K562 (cell line): Measurements from ENCODE around the gene TFB2M. TPM values are rescaled to one million over a fixed set of nuclear protein-coding genes. Genes with fewer than 3 reads are reported as not detected.

Source experiments
- ARID4B ChIP-seq: sonication (generic); formaldehyde crosslinking; IDR thresholded peaks from 2 replicates; pipeline ENCODE4 v1.8.0; 2022; ENCODE audit warnings: mild to moderate bottlenecking, missing genetic modification reagents
- FOXK2 ChIP-seq, 2 experiments: fragments of 450-650 bp; IDR thresholded peaks in 1 of 2; conservative IDR thresholded peaks in 1 of 2; 2 replicates each; pipeline ENCODE4 v1.6.1; 2016; ENCODE audit warnings: low read depth in 2 of 2, mild to moderate bottlenecking in 1 of 2
- MGA ChIP-seq: fragments of 450-650 bp; IDR thresholded peaks from 2 replicates; pipeline ENCODE4 v1.6.1; 2016; ENCODE audit warnings: mild to moderate bottlenecking, moderate library complexity
- polyA plus RNA-seq, 8 experiments: library from polyadenylated mRNA; depleted of rRNA in 4 of 8; stranded (reverse) in 5 of 8; unstranded in 3 of 8; fragments of >200 nt; fragmentation: Nextera tagmentation in 2 of 8; fragmentation: Illumina TruSeq in 1 of 8; extraction: Ambion mirVana in 2 of 8; extraction: Trizol in 1 of 8; gene quantifications; 2 replicates each; pipeline versions ENCODE4 v1.2.1 to v1.2.3, GENCODE V29; 2011 to 2014; ENCODE audit warnings: inconsistent platforms in 1 of 8, missing spikeins in 1 of 8
- total RNA-seq, 7 experiments: library from RNA; depleted of rRNA in 6 of 7; stranded (reverse); fragments of >200 nt in 6 of 7; fragmentation: Illumina TruSeq in 2 of 7; extraction: Trizol in 2 of 7; gene quantifications; 2 replicates each; pipeline versions ENCODE4 v1.2.1 to v1.2.3, GENCODE V29; 2011 to 2021; ENCODE audit warnings: low replicate concordance in 1 of 7

The TFB2M gene
- total and polyA plus RNA-seq, 9 of the 15 experiments (the other 6 are each of a cell fraction or from before 2014, with no cell fraction given): 55.1 to 162 (median 70.6) TPM

DNA sequence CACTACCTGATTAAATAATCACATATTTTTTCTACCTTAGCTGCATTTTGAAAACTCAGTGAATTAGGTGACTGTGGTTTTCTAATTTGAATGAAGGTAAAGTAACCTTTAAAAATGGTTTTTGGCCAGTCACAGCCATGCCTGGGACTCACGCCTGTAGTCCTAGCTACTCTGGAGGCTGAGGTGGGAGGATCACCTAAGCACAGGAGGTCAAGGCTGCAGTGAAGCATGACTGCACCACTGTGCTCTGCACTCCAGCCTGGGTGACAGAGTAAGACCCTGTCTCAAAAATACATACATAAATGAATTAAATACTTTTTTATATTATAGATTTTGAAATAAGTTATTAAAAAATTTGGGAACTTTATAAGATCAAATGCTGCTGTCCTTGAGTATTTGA, 5.9 kb upstream of the TFB2M start (continued):
- no peak for TF ChIP-seq MGA
- no peak for TF ChIP-seq FOXK2 (conservative IDR thresholded peaks at IDR 0.05 in 1 of 2, IDR thresholded peaks at IDR 0.05 in 1 of 2; ENCODE audit: low read depth in 2 of 2)
- no peak for TF ChIP-seq ARID4B (CRISPR knock-in tag)
- TF ChIP-seq, all 486 proteins: peak for 5
